Activated gamma-delta T cell treated with Interleukin-2 at 50 U/mL for 16 hours (primary cell): ENCODE measurements around the gene CAMTA1.

ENCODE experiments used
- DNase-seq: peaks from one replicate; pipeline ENCODE4 v3.0.0-alpha.2; 2020

Gene CAMTA1

DNA sequence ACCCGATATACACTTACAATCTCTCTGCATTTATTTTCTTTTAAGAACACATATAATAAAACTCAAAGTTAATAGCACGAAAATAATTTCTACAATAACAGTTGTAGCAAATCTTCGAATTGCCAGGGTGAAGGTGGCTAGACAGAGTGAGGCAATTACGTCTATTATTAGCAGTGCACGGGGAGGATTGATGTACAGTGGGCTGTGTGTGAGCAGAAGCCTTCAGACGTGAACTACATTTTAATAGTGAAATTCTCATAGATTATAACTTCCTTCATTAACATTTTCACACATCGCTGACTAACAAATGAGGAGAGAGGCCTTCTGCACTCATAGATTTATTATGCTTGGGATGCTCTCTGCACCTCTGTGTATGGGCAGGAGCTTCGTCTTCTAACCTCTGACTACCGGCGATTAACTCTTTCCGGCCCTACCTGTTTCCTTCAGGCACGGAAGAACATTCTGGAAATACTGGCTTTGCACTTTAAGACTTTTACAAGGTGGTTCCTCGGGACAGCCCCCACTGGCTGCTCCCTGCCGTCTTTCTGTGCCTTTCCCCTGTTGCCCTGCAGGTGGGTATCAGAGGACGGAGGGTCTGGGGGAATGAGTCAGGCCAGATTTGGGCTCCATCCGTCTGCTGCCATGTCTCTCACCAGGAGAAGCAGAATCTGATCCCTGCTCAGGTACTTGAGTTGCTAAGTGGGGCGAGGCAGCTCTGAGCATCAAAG, 200.5 kb downstream of the CAMTA1 start:
- DNase-seq, result no peak

DNA sequence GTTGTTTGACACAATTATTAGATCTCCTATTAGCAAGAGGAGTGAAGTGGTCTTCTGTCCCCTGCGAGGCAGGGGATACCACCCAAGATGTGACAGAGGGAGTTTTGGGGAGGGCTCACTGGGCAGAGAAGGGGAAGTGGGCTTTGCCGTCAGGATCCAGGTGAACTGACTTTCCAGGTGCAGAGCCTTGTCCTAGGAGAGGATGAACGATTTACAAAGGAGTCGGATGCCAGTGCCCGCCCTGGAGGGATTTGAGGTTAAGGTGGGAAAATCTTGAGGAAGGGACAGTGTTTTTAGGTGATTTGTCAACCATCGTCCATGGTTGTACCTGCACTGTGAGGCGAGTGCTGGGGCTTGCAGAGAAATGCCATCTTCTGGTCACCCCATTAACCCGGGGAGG, 201.0 kb downstream of the CAMTA1 start:
- DNase-seq, result no peak

DNA sequence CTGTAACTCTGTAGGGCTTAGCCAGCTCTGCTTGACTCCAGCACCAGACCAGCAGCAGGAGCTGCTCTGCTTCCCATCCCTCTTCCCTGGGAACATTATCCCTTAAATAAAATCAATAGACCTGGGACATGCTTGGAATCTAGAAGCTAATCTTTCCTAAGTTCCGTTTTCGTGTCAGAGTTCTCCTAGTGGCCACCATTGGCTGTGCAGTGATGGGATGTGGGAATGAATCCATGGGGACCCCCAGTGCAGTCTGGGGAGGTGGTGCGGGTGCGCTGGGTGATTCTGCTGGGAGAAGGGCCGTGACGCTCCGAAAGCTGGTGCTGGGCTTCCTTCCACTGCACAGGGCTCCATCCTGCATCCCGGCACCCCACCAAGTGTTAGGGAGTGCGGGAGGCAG, 202.7 kb downstream of the CAMTA1 start:
- DNase-seq, result no peak

GRCh38 chr1:6988796-6989195, 203.5 kb downstream of the CAMTA1 start:
- DNase-seq, result no peak

DNA sequence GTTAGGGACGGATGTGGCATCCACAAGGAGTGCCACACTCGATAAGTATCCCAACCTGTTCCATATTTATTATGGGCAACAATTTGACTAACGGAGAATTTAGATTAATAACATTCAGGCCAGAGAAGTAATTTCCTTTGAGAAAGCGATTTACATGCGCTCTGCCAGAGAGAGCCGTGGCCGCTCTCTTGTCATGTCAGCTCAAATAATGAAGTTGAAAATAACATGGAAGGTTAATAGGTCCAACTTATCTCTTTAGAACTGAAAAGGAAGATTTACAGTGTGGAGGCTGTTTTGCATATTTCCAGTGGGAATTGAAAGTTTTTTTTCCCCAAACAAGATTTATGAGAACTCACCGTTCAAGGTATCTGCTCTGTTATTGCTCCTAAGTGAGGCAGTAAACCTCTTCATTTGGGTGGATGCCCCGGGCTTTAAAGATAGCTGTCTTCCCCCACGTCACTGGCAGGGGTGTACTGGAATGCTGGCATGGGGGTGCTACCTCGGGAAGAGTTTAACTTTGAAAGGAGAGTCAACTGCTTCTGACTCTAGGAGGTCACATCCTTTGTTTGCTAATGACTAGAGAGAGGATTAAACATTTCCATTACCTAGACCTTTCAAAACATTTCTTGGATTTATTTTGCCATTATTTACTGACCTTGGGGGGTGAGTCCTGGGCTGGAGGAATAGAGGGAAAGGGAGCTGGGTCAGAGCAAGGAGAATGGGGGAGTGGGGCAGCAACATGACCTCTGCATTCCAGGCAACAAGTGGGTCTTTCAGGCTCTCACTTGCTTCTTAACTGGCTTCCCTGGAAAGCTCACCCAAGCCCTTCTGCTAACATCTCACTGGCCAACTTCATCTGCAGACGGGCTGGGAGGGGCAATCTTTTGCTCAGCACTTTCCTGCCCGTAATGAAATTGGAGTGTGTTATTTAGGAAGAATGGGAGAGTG, 204.2 kb downstream of the CAMTA1 start:
- DNase-seq, result no peak

DNA sequence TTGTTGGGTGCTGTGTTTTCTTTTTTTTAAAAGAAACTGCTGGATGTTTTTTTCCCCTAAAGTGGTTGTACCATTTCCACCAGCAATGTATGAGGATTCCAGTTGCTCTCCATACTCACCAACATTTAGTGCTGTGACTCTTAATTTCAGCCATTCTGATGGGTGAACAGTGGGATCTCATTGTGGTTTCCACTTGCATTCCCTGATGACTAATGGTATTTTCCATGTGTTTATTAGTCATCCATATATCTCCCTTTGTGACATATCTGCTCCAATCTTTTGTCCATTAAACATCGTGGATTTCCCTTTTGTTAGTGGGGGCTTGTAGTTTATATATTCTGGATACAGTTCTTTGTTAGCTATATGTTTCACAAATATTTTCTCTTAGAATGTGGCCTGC, 206.0 kb downstream of the CAMTA1 start:
- DNase-seq, result no peak

- DNase-seq, result no peak
Observed at GRCh38 chr1:6995789-6996188, 210.5 kb downstream of the CAMTA1 start.

- DNase-seq, result no peak
Observed at GRCh38 chr1:6996371-6996770, 211.1 kb downstream of the CAMTA1 start.

DNA sequence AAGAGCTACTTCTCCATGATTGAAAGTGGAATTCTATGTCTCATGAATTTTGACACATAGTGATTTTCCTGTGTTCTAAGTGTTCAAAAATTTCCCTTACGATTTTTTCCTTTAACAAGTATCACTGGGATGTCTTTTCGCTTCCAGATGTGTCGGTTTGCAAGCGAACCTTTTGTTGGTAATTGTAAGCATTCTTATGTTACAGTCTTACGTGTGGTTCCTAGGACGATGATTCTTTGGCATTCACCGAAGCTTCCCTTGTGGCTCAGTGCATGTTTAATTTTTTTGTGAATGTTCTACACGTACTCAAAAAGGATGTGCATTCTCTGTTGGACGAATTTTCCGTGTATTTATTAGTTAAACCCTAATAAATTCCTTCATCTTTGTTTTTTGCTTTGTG, 211.6 kb downstream of the CAMTA1 start:
- DNase-seq, result no peak

- no peak for DNase-seq
Observed at GRCh38 chr1:6998267-6998666, 213.0 kb downstream of the CAMTA1 start.

- DNase-seq, result no peak
Observed at GRCh38 chr1:6999826-7000225, 214.6 kb downstream of the CAMTA1 start.

DNA sequence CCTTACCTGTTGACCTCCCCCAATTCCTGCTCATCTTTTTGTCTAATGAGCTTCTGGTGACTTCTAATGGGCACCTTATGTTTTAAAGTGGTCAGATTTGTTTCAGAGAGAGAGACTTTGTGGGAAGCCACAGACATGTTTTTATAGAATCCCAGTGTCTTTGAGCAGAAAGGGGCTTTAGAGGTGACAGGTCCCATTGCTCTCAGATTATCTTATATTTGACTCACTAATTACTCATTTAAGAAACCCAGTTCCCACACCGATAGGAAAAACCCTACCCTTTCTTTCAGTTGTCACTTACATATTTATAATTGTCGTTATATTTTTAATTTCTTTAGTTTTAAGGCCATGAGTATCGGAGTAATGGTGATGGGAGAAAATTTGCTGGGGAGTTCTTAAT, 215.5 kb downstream of the CAMTA1 start:
- DNase-seq, result no peak

GRCh38 chr1:7002728-7003127, 217.5 kb downstream of the CAMTA1 start:
- DNase-seq, result no peak

DNA sequence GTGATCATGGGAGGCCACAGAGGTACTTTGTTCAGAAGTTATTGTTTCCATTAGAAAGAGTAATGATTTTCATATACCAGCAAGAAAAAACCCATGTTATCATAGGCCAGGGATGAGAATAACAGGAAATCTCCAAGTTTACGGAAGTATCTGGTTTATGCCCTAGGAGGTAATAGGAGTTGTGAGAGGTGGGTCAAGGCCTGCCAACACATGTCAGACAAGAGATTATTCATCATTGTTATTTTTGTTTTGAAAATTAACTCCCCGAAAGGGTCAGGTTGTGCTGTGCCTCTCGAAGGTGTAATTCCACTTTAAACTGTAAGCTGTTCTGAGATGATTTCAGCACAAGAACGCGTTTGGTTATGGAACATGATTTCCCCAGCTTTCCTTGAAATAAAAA, 218.4 kb downstream of the CAMTA1 start:
- DNase-seq, result no peak

DNA sequence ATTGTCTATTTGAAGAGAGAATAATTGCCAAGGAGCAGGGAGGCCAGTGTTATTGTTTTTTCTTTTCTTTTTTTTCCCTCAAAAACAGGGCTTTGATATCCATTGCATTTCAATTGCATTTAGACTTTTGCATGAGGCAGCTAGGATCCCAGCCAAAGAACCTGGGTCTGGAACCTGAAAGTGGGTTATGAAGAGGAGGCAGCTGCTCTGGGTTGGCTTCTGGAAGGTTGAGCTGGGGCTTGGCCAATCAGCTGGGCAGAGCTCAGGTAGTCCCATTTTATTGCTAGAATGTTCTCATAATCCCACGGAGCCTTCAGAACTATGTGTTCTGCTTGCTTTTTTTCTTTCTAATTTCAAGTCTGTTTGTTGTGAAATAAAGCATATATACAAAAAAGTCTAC, 218.9 kb downstream of the CAMTA1 start:
- DNase-seq, result no peak

DNA sequence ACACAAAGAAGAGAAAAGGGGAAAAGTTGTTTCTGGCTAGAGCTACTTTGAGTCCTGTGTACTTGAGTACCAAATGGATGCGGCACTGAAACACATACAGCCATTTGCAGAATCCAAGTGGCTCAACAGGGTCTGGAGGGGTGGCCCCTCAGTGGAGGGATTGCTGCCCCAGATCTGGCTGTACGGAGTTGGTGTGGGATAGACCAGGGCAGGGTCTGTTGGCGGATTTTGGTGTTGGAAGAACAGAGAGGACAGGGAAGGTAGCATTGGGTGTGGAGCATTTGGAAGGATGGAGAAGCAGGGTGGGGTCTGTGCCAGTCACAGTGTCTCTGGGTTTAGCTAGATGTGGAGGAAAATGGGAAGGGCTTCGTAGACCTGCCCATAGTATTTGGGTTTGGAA, 220.5 kb downstream of the CAMTA1 start:
- no peak for DNase-seq

DNA sequence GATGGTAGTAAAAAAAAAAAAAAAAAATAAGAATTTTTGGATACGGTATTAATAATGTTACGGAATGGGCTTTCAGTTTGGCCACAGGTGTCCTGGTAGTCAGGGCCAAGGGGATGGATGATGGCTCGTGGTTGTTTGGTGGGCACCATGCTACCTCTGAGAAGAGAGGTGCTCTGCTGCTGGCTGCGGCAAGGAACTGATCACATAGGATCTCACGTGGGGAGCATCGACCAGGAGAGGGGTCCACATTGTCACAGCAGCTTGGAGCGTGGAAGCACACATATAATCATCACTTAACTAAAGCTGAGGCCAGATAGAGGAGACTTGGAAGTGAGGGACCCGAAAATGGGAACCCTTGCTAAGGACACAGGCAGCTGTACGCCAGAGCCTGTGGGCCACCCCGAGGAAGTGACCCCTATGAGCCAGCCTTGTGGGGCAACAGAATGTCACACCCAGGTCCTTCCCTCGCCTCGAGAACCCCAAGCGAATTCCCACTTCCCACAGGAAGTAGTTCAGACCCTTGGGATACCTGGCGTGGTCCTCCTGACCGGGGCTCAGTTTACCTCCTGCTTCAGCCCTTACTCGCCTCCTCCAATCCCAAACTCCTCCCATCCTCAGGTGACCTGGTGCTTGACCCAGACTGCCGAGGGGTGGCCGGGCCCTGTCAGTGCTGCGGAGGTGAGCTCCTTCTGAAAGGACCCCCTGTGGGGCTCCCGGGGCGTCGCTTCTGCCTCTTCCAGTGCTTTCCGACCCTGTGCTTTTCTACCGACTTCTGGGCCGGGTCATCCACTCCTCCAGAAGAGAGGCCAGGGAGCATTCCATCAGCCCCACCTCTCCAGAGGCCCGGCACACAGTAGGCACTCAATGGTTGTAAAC, 222.0 kb downstream of the CAMTA1 start:
- no peak for DNase-seq

DNA sequence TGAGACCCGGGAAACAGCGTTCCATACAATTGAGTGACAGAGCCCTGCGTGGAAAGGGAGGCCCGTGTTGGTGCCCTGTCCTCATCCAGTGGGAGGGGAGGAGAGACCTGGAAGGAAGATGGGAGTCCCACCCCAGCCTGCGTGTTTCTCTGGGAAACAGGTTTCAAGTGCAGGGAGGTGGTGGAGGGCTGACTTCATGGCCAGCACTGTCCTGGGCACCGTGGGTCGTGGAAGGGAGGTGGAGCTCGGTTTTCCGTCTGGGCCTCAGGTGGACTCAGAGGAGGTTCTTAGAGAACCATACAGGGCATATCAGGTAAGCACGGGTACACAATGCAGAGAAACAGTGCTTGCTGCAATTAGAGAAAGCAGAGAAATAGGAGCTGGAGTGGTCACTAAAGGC, 222.6 kb downstream of the CAMTA1 start:
- DNase-seq, result no peak

DNA sequence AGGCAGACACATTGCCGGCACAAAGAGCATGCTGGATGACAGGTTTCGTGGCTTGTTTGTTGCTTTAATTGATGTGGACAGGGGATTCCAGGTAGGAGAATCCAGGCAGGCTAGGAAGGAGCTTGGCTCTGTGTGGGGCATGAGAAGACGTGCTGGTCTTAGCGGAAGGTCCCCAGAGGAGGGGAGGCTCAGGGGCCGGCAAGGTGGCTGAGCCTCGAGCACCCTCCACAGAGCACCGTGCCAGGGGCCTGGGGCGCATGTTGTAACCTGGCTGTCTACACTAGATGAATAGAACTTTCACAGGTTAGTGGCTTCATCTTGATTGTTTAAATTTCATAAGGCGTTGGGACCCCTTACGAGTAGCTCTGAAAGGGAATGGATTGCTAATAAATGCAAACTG, 223.1 kb downstream of the CAMTA1 start:
- no peak for DNase-seq

DNA sequence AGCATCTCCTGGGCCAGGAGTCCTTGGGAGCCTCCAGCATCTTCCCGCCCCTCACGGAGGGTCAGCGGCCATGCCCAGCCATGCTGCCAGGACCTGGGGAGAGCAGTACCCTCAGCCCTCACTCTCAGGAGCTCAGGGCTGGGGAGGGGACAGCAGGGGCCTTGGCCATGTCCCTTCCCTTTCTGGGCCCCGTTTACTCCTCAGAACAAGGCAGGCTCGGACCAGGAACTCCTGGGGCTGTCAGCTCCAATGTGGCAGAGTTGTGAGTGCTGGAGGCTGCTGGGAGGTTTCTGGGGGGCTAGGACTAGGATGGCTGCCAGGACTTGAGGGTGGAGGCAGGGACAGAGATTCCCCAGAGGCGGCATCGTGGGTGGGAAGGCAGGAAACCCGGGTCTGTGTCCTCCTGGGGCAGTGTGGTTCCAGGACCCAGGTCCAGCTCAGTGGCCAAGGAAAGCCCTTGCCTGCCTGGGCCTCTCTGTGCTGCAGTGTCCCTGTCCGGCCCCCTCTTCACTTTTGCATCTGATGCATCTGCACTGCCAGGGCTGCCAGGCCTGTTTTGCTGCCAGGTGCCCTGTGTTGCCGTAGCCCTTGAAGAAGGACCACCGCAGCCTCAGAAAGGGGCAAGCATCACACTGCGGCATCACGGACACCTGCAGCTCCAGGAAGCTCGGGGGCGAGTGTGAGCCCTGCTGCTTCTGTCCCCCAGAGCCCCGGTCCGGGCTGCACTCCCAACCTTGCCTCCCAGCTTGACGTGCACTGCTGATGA, 223.9 kb downstream of the CAMTA1 start:
- DNase-seq, result no peak

- no peak for DNase-seq
Observed at GRCh38 chr1:7009741-7010525, 224.7 kb downstream of the CAMTA1 start.
